Stimulated activated CD4-positive, alpha-beta T cell treated with anti-CD3 and anti-CD28 coated beads, Interleukin-4, amount 100 ng/mL, for 4 hours (primary cell): ENCODE data around the gene CCNB3.

Experiments
- DNase-seq, 2 experiments: peaks; one replicate each; pipeline ENCODE4 v3.0.0-alpha.2; 2020

Gene CCNB3

GRCh38 chrX:50375481-50376267 lies 171.1 kb downstream of the CCNB3 start:
- no peak for DNase-seq

- DNase-seq: no peak
These were observed 177.3 kb downstream of the CCNB3 start for GRCh38 chrX:50381729-50382415.

- DNase-seq: no peak
These were observed 182.0 kb downstream of the CCNB3 start for GRCh38 chrX:50386520-50386919.

- DNase-seq: no peak
These were observed 189.3 kb downstream of the CCNB3 start for GRCh38 chrX:50393902-50394301.
